H9 (cell line): ENCODE data around the gene PNMA8C. TPM values are rescaled to one million over a fixed set of nuclear protein-coding genes. Genes with fewer than 3 reads are reported as not detected.

Experiments used
- DNase-seq: peaks from one replicate; pipeline ENCODE4 v3.0.0-alpha.2; 2017
- H2AFZ ChIP-seq: one replicate; pipeline ENCODE4 v1.6.1; 2013; ENCODE audit warnings: mild to moderate bottlenecking, low read length, control low read depth, moderate library complexity
- H2AK5ac ChIP-seq: 2 replicates; pipeline ENCODE4 v1.6.1; 2013; ENCODE audit warnings: low read length, control low read depth, mixed read lengths; ENCODE audit not compliant: insufficient read length
- H2BK120ac ChIP-seq: one replicate; pipeline ENCODE4 v1.6.1; 2013; ENCODE audit warnings: low read depth, mild to moderate bottlenecking, low read length, control low read depth, inconsistent platforms; ENCODE audit not compliant: poor library complexity, severe bottlenecking
- H2BK12ac ChIP-seq: 2 replicates; pipeline ENCODE4 v1.6.1; 2013; ENCODE audit warnings: low read length, control low read depth, mixed read lengths, low read depth; ENCODE audit not compliant: insufficient read length
- H2BK15ac ChIP-seq: 2 replicates; pipeline ENCODE4 v1.6.1; 2013; ENCODE audit warnings: low read depth, low read length, control low read depth
- H2BK20ac ChIP-seq: one replicate; pipeline ENCODE4 v1.6.1; 2013; ENCODE audit warnings: low read depth, mild to moderate bottlenecking, low read length, control low read depth, inconsistent platforms; ENCODE audit not compliant: poor library complexity, severe bottlenecking
- H2BK5ac ChIP-seq: 2 replicates; pipeline ENCODE4 v1.6.1; 2013; ENCODE audit warnings: low read length, control low read depth, mixed read lengths; ENCODE audit not compliant: insufficient read length
- H3K14ac ChIP-seq: 2 replicates; pipeline ENCODE4 v1.6.1; 2013; ENCODE audit warnings: low read length, control low read depth; ENCODE audit not compliant: insufficient read depth
- H3K18ac ChIP-seq: 2 replicates; pipeline ENCODE4 v1.6.1; 2013; ENCODE audit warnings: low read depth, mild to moderate bottlenecking, mixed read lengths, low read length, control low read depth; ENCODE audit not compliant: insufficient read length
- H3K23ac ChIP-seq: 2 replicates; pipeline ENCODE4 v1.6.1; 2013; ENCODE audit warnings: low read length, control low read depth, mixed read lengths, low read depth; ENCODE audit not compliant: insufficient read length
- H3K23me2 ChIP-seq: 2 replicates; pipeline ENCODE4 v1.6.1; 2013; ENCODE audit warnings: low read depth, mild to moderate bottlenecking, mixed read lengths, low read length, control low read depth; ENCODE audit not compliant: insufficient read length, poor library complexity, severe bottlenecking
- H3K27ac ChIP-seq: 2 replicates; pipeline ENCODE4 v1.5.1; 2013; ENCODE audit warnings: low read length, control low read depth, mixed read lengths, low read depth; ENCODE audit not compliant: insufficient read length
- H3K27me3 ChIP-seq: 2 replicates; pipeline ENCODE4 v1.6.1; 2013; ENCODE audit warnings: low read length, control low read depth, inconsistent platforms; ENCODE audit not compliant: insufficient read depth
- H3K4ac ChIP-seq: 2 replicates; pipeline ENCODE4 v1.6.1; 2013; ENCODE audit warnings: low read depth, mild to moderate bottlenecking, control low read depth, inconsistent platforms, low read length, moderate library complexity
- H3K4me1 ChIP-seq: 2 replicates; pipeline ENCODE4 v1.6.1; 2013; ENCODE audit warnings: low read length, control low read depth, inconsistent platforms; ENCODE audit not compliant: insufficient read depth
- H3K4me2 ChIP-seq: 2 replicates; pipeline ENCODE4 v1.6.1; 2013; ENCODE audit warnings: low read length, control low read depth, mixed read lengths; ENCODE audit not compliant: insufficient read length, insufficient read depth
- H3K56ac ChIP-seq: 2 replicates; pipeline ENCODE4 v1.6.1; 2013; ENCODE audit warnings: low read depth, mild to moderate bottlenecking, mixed read lengths, low read length, control low read depth; ENCODE audit not compliant: insufficient read length
- H3K79me1 ChIP-seq: 2 replicates; pipeline ENCODE4 v1.6.1; 2013; ENCODE audit warnings: low read depth, mild to moderate bottlenecking, moderate library complexity, low read length, control low read depth, inconsistent platforms; ENCODE audit not compliant: insufficient read depth, poor library complexity, severe bottlenecking
- H3K79me2 ChIP-seq: 2 replicates; pipeline ENCODE4 v1.6.1; 2013; ENCODE audit warnings: low read length, control low read depth, inconsistent platforms; ENCODE audit not compliant: insufficient read depth
- H3K9ac ChIP-seq: 2 replicates; pipeline ENCODE4 v1.6.1; 2013; ENCODE audit warnings: low read length, control low read depth, mixed read lengths; ENCODE audit not compliant: insufficient read length; ENCODE audit errors: extremely low read depth
- H3K9me3 ChIP-seq: one replicate; pipeline ENCODE4 v1.6.1; 2013; ENCODE audit warnings: low read depth, low read length, inconsistent platforms; ENCODE audit not compliant: control insufficient read depth
- H3T11ph ChIP-seq: one replicate; pipeline ENCODE4 v1.6.1; 2013; ENCODE audit warnings: mild to moderate bottlenecking, low read length, control low read depth, inconsistent platforms
- H4K20me1 ChIP-seq: one replicate; pipeline ENCODE4 v1.6.1; 2013; ENCODE audit not compliant: control insufficient read depth, insufficient read length, insufficient read depth
- H4K5ac ChIP-seq: 2 replicates; pipeline ENCODE4 v1.6.1; 2013; ENCODE audit warnings: low read depth, mild to moderate bottlenecking, mixed read lengths, low read length, control low read depth; ENCODE audit not compliant: insufficient read length
- H4K8ac ChIP-seq: replicated peaks from 2 replicates; pipeline ENCODE4 v1.6.1; 2013; ENCODE audit warnings: low read length, control low read depth, mixed read lengths, low read depth; ENCODE audit not compliant: insufficient read length
- H4K91ac ChIP-seq: 2 replicates; pipeline ENCODE4 v1.6.1; 2013; ENCODE audit warnings: low read depth, mild to moderate bottlenecking, moderate library complexity, mixed read lengths, low read length, control low read depth; ENCODE audit not compliant: insufficient read length
- H3K27ac Mint-ChIP-seq, 3 experiments: 2 replicates in 2 of 3; 3 replicates in 1 of 3; pipeline ENCODE4 v1.8.0; 2020 to 2021; ENCODE audit warnings: mixed read lengths in 3 of 3, mild to moderate bottlenecking in 1 of 3, moderate library complexity in 1 of 3
- H3K27me3 Mint-ChIP-seq: 2 replicates; pipeline ENCODE4 v1.8.0; 2021; ENCODE audit warnings: low read depth, mild to moderate bottlenecking, moderate library complexity, mixed read lengths
- H3K36me3 Mint-ChIP-seq, 3 experiments: 2 replicates in 2 of 3; 3 replicates in 1 of 3; pipeline ENCODE4 v1.8.0; 2020 to 2021; ENCODE audit warnings: low read depth in 3 of 3, mixed read lengths in 3 of 3; ENCODE audit not compliant: insufficient read depth in 1 of 3
- H3K4me1 Mint-ChIP-seq, 2 experiments: 2 replicates each; pipeline ENCODE4 v1.8.0; 2020; ENCODE audit warnings: mixed read lengths in 2 of 2
- H3K4me3 Mint-ChIP-seq, 2 experiments: 2 replicates in 1 of 2; 3 replicates in 1 of 2; pipeline ENCODE4 v1.8.0; 2020 to 2021; ENCODE audit warnings: mild to moderate bottlenecking in 2 of 2, mixed read lengths in 2 of 2, moderate library complexity in 1 of 2
- H3K9me3 Mint-ChIP-seq, 2 experiments: 2 replicates in 1 of 2; 3 replicates in 1 of 2; pipeline ENCODE4 v1.8.0; 2020; ENCODE audit warnings: mild to moderate bottlenecking in 2 of 2, mixed read lengths in 2 of 2, moderate library complexity in 1 of 2
- WGBS: extraction: QIAGEN DNeasy Blood & Tissue Kit; methylation state at CpG from one replicate; pipeline ENCODE4 v1.1.7; 2013; ENCODE audit warnings: missing lambda C conversion rate, low lambda C conversion rate, mixed read lengths; ENCODE audit not compliant: insufficient read length; ENCODE audit errors: extremely low coverage; 5-methylcytosine and 5-hydroxymethylcytosine counted together
- total RNA-seq: library from RNA; stranded (reverse); gene quantifications from 2 replicates; pipeline ENCODE4 v1.2.1, GENCODE V29; 2021
- TF ChIP-seq, protein P1 (sequence below): fragments of 200-600 bp; sonication (generic); conservative IDR thresholded peaks from 3 replicates; pipeline ENCODE4 v1.8.0; 2021; ENCODE audit warnings: antibody characterized with exemption, mild to moderate bottlenecking

The PNMA8C gene
- total RNA-seq, 1 experiment from 2014 or later, result 1.8 TPM

DNA sequence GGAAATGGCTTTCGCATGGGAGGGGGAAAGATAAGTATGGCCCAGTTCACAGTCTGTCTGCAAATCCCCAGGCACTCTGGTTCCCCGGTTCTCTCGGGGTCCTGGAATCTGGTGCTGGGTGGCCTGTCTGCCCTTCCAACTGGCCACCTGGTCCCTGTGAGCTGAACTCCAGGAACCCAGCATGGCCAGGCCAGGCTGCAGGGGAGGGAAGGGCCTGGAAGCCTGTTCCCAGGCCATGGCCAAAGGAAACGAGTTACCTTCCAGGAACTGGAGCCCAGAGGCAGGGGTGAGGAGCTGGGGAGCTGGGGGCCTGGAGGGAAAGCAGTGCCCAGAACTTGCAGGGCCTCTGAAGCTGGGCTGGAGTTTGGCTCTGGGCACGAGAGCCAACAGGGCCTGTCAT lies 19.1 kb upstream of the PNMA8C start:
- no peak overlapping the region for H2BK120ac ChIP-seq
- no peak overlapping the region for H3K27ac ChIP-seq
- TF ChIP-seq, protein P1, sequence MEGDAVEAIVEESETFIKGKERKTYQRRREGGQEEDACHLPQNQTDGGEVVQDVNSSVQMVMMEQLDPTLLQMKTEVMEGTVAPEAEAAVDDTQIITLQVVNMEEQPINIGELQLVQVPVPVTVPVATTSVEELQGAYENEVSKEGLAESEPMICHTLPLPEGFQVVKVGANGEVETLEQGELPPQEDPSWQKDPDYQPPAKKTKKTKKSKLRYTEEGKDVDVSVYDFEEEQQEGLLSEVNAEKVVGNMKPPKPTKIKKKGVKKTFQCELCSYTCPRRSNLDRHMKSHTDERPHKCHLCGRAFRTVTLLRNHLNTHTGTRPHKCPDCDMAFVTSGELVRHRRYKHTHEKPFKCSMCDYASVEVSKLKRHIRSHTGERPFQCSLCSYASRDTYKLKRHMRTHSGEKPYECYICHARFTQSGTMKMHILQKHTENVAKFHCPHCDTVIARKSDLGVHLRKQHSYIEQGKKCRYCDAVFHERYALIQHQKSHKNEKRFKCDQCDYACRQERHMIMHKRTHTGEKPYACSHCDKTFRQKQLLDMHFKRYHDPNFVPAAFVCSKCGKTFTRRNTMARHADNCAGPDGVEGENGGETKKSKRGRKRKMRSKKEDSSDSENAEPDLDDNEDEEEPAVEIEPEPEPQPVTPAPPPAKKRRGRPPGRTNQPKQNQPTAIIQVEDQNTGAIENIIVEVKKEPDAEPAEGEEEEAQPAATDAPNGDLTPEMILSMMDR, result no peak
- H3K9me3 ChIP-seq, result no peaks in the 10 kb centered on the region
- H3K27me3 Mint-ChIP-seq, result peaks cover 3% of the 10 kb centered on the region; the same call in 1 of the 2 replicates
- no peak overlapping the region for H3K4ac ChIP-seq
- H3K23ac ChIP-seq, result no peak overlapping the region
- no peaks in the 10 kb centered on the region for H3K36me3 Mint-ChIP-seq
- no peak overlapping the region for H3K4me2 ChIP-seq
- no peaks in the 10 kb centered on the region for H3K79me1 ChIP-seq
- H3K27me3 ChIP-seq, result no peaks in the 10 kb centered on the region
- H3K9me3 Mint-ChIP-seq, result peaks cover 5 to 7% of the 10 kb centered on the region in 2 experiments; a peak in 3 of 5 replicates
- H3K9ac ChIP-seq, result no peak overlapping the region
- H3K4me3 Mint-ChIP-seq, result no peak overlapping the region
- H3K79me2 ChIP-seq, result no peaks in the 10 kb centered on the region
- H3K56ac ChIP-seq, result no peak overlapping the region
- H3K14ac ChIP-seq, result no peak overlapping the region; the same call in 1 of the 2 replicates
- no peak overlapping the region for H3T11ph ChIP-seq
- H3K23me2 ChIP-seq, result no peaks in the 10 kb centered on the region
- no peak overlapping the region for H2BK5ac ChIP-seq
- no peak overlapping the region for H2AFZ ChIP-seq
- H3K27ac Mint-ChIP-seq, result peak overlapping the region in 1 of 3 experiments; percentile 50; a peak in 2 of 7 replicates
- no peak overlapping the region for H2BK15ac ChIP-seq
- H3K18ac ChIP-seq, result no peak overlapping the region
- H2BK20ac ChIP-seq, result no peak overlapping the region
- no peaks in the 10 kb centered on the region for H3K4me1 ChIP-seq
- H2AK5ac ChIP-seq, result no peak overlapping the region
- no peak for DNase-seq
- no peak overlapping the region for H2BK12ac ChIP-seq
- H4K5ac ChIP-seq, result no peak overlapping the region
- WGBS, result no CpG with 5 or more reads among the region's 5 CpGs
- no peak overlapping the region for H4K91ac ChIP-seq
- H3K4me1 Mint-ChIP-seq, result no peaks in the 10 kb centered on the region
- no peaks in the 10 kb centered on the region for H4K20me1 ChIP-seq
- H4K8ac ChIP-seq, result no peak overlapping the region
